Endothelial cell of umbilical vein (primary cell): ENCODE data around the gene ATXN3. TPM values are rescaled to one million over a fixed set of nuclear protein-coding genes. Genes with fewer than 3 reads are reported as not detected.

Source experiments
- BruUV-seq: library from RNA; stranded (reverse); fragments of 400-500 nt; replicated peaks from 2 replicates; lab custom pipeline; 2021; lab: Mats Ljungman, UMichigan
- CTCF ChIA-PET: fragments of 300-600, 350-600 bp; sonication (Branson Sonifier 250); formaldehyde crosslinking; loops from one replicate; lab custom pipeline; 2021; ENCODE audit warnings: antibody characterized with exemption, inconsistent platforms; lab: Charles Lee
- POLR2A ChIA-PET: fragments of 300-600, 350-600 bp; sonication (Branson Sonifier 250); formaldehyde crosslinking; loops from one replicate; lab custom pipeline; 2021; ENCODE audit warnings: antibody characterized with exemption, inconsistent platforms; lab: Charles Lee
- DNase-seq: peaks from one replicate; pipeline ENCODE4 v3.0.0-alpha.2; 2011; ENCODE audit warnings: low read depth, low spot score
- FAIRE-seq: peaks from 2 replicates; lab custom pipeline; 2011; peaks lifted over from hg19 to GRCh38; lab: Jason Lieb, UNC
- H2AFZ ChIP-seq: 2 replicates; pipeline ENCODE4 v1.6.0; 2012; ENCODE audit warnings: low read depth, low read length, control low read depth, inconsistent platforms
- H3K27ac ChIP-seq: 2 replicates; pipeline ENCODE4 v1.5.1; 2011; ENCODE audit warnings: low read depth, mild to moderate bottlenecking, control low read depth, low read length, moderate library complexity; ENCODE audit not compliant: insufficient read depth
- H3K27me3 ChIP-seq, 2 experiments: 2 replicates each; pipeline versions ENCODE4 v1.6.0 to v1.6.1; 2011; ENCODE audit warnings: low read length in 2 of 2, mixed read lengths in 1 of 2; ENCODE audit not compliant: control insufficient read depth in 2 of 2, insufficient read depth in 2 of 2
- H3K36me3 ChIP-seq, 2 experiments: 2 replicates in 1 of 2; 3 replicates in 1 of 2; pipeline ENCODE4 v1.5.1; 2011; ENCODE audit warnings: low read length in 2 of 2, mild to moderate bottlenecking in 1 of 2, moderate library complexity in 1 of 2; ENCODE audit not compliant: control insufficient read depth in 2 of 2, insufficient read depth in 2 of 2; ENCODE audit errors: extremely low read depth in 1 of 2
- H3K4me1 ChIP-seq: 3 replicates; pipeline ENCODE4 v1.5.1; 2011; ENCODE audit warnings: mild to moderate bottlenecking, low read length; ENCODE audit not compliant: control insufficient read depth, insufficient read depth; ENCODE audit errors: extremely low read depth
- H3K4me2 ChIP-seq: 2 replicates; pipeline ENCODE4 v1.6.1; 2011; ENCODE audit warnings: low read length, control low read depth, mixed read lengths; ENCODE audit not compliant: insufficient read depth
- H3K4me3 ChIP-seq, 3 experiments: fragments of 200-600 bp in 1 of 3; sonication (generic), shearing (Covaris generic) in 1 of 3; replicated peaks in 1 of 3; 2 replicates each; pipeline ENCODE4 v1.5.1; 2011 to 2016; ENCODE audit warnings: control low read depth in 3 of 3, low read length in 3 of 3, mild to moderate bottlenecking in 2 of 3, inconsistent platforms in 1 of 3, low read depth in 1 of 3, moderate library complexity in 1 of 3; ENCODE audit not compliant: insufficient read depth in 1 of 3
- H3K79me2 ChIP-seq: 2 replicates; pipeline ENCODE4 v1.6.0; 2012; ENCODE audit warnings: low read length, inconsistent platforms; ENCODE audit not compliant: control insufficient read depth, insufficient read depth
- H3K9ac ChIP-seq: replicated peaks from 2 replicates; pipeline ENCODE3; 2011; ENCODE audit warnings: low read length, control low read depth; ENCODE audit not compliant: insufficient read depth; ENCODE audit errors: extremely low read depth
- H3K9me1 ChIP-seq: replicated peaks from 3 replicates; pipeline ENCODE4 v1.6.0; 2011; ENCODE audit warnings: mild to moderate bottlenecking, low read length; ENCODE audit not compliant: control insufficient read depth, insufficient read depth; ENCODE audit errors: extremely low read depth
- H3K9me3 ChIP-seq: replicated peaks from 2 replicates; pipeline ENCODE4 v1.5.1; 2012; ENCODE audit warnings: low read length, inconsistent platforms; ENCODE audit not compliant: control insufficient read depth, insufficient read depth
- H4K20me1 ChIP-seq: replicated peaks from 2 replicates; pipeline ENCODE3; 2011; ENCODE audit warnings: mild to moderate bottlenecking, low read length; ENCODE audit not compliant: control insufficient read depth, insufficient read depth; ENCODE audit errors: extremely low read depth
- FOS ChIP-seq: IDR thresholded peaks from 2 replicates; pipeline ENCODE4 v1.6.1; 2011; ENCODE audit warnings: mild to moderate bottlenecking, low read length, moderate library complexity, borderline replicate concordance; ENCODE audit not compliant: insufficient read depth
- POLR2A ChIP-seq: IDR thresholded peaks from 2 replicates; pipeline ENCODE4 v1.6.1; 2012; ENCODE audit warnings: low read depth, mild to moderate bottlenecking, control low read depth, low read length
- POLR2AphosphoS5 ChIP-seq: IDR thresholded peaks from 2 replicates; pipeline ENCODE4 v1.6.1; 2012; ENCODE audit warnings: low read depth, mild to moderate bottlenecking, control low read depth, low read length, moderate library complexity; ENCODE audit not compliant: insufficient read depth
- dilution Hi-C: fragments of 300-500 bp; cut with MboI; formaldehyde crosslinking; loops from one replicate; pipeline ENCODE4 v1.15.0; 2019; ENCODE audit warnings: low sequenced_read_pairs; ENCODE audit not compliant: extremely low pct_ligation_motif_present
- intact Hi-C: fragments of 100-400 bp; cut with micrococcal nuclease; formaldehyde crosslinking; loops from one replicate; pipeline ENCODE4 v1.10.0; 2022
- polyA plus RNA-seq, 4 experiments: library from polyadenylated mRNA; depleted of rRNA in 3 of 4; stranded (reverse) in 3 of 4; unstranded in 1 of 4; fragments of >200 nt; gene quantifications; 2 replicates each; pipeline versions ENCODE4 v1.2.1 to v1.2.3, GENCODE V29; 2011 to 2012; ENCODE audit warnings: missing spikeins in 1 of 4
- total RNA-seq: library from RNA; stranded (reverse); gene quantifications from 2 replicates; pipeline ENCODE4 v1.2.3, GENCODE V29; 2021
- TF ChIP-seq, protein P1 (sequence below): IDR thresholded peaks from 2 replicates; pipeline ENCODE4 v1.6.1; 2011; ENCODE audit not compliant: insufficient read depth, insufficient read length

The ATXN3 gene
- total and polyA plus RNA-seq, 2 donors (not counting 3 experiments of a cell fraction or from before 2014, with no cell fraction given) = 7.9 to 30.2 TPM

DNA sequence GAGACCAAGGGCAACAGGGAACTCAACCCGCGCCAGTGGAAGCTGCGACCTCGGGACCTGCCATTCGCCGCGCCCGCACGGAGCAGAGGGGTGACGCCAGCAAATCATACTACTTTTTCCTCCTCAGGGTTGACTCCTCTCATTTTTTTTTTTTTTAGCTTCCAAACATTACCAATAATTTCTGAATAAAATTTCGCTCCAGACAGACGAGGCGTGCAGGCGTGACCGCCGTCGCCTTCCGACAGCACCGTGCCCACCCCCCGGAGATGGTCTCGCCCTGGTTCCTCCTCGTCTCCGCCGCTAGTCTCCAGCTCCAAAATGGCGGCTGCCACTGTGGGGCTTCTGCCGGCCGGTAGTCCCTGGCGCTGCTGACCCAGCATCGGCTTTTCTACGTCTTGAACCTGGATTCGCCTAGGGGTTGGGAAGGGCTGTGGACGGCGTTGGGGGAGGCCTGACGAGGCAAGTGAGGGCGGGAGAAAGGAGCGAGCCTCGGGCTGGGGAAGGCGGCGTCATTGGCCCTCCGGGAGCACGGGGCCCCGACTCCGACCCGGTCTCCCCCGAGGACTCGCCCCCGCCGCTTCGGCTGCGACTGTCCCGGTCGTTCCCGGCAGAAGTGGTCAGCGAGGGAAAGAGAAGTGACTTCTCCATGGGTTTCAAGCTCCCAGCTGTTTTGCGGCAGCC is 15.4 kb upstream of the ATXN3 start, which contains the start of the genes CPSF2 and NDUFB1:
Gene CPSF2 (plus strand): TSS at position 300 of the 681 bp plus-strand sequence. CDS start 9,016 bp downstream, outside the sequence.
Gene NDUFB1 (minus strand): TSS at position 37 of the 681 bp plus-strand sequence. CDS start 4,069 bp downstream, outside the sequence.
- DNase-seq (peak; percentile 84), FAIRE-seq (peak; percentile 70)
- Histone ChIP-seq H3K4me3 (peak within 1 kb of the TSS; percentile 40 to 89 (median 79)), H4K20me1 (no peaks in the 10 kb centered on the region), H3K79me2 (peaks cover 35% of the 10 kb centered on the region), H3K9me1 (no peaks in the 10 kb centered on the region), H3K27me3 (no peaks in the 10 kb centered on the region), H2AFZ (peak within 1 kb of the TSS; percentile 74), H3K9ac (peak within 1 kb of the TSS; percentile 92), H3K36me3 (peaks cover 0 to 1% of the 10 kb centered on the region in 2 experiments), H3K9me3 (no peaks in the 10 kb centered on the region), H3K27ac (peak within 1 kb of the TSS; percentile 75), H3K4me1 (peaks cover 7% of the 10 kb centered on the region), H3K4me2 (peak within 1 kb of the TSS; percentile 78)
- intact Hi-C loops (loop anchor here (1.0 to 5.0 kb wide), 6 partner anchors 16 to 670 kb away; partner anchors contain the start of genes ATXN3, FBLN5, GOLGA5 and TRIP11), dilution Hi-C loops (no loop called here)
- TSS peak; percentile 61 for BruUV-seq
- CTCF ChIA-PET = interaction anchor here (1.0 to 10.1 kb wide), 12 partner anchors 10 to 569 kb away, joined by 3 to 145 read pairs (median 4); partner anchors contain the start of gene ATXN3
- POLR2A ChIA-PET = interaction anchor here (0.5 to 2.5 kb wide), 6 partner anchors 11 to 672 kb away, joined by 3 to 15 read pairs (median 4); partner anchors contain the start of genes ATXN3 and GOLGA5
- TF ChIP-seq POLR2A (peak; percentile 95), FOS (no peak), POLR2AphosphoS5 (peak; percentile 82)
- TF ChIP-seq, protein P1, sequence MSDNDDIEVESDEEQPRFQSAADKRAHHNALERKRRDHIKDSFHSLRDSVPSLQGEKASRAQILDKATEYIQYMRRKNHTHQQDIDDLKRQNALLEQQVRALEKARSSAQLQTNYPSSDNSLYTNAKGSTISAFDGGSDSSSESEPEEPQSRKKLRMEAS = no peak
